ENCODE measurements around the gene TYRP1.

Gene TYRP1

DNA sequence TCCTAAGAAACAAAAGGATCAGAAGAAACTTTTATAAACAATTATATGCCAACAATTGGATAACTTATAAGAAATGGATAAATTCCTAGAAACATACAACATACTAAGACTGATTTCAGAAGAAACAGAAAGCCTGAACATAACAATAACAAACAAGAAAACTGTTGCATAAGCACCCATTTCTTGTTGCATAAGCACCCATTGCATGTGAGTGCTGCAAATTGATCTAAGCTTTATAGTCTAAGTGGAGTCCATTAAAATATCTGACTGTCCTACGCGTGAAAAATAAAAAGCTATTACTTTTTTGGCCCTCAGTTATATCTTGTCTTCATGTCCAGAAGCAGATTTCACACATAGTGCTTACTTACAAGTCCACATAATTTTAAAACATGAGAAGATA, 19.3 kb downstream of the TYRP1 start:
- H3K27ac ChIP-seq = no peak overlapping the region

DNA sequence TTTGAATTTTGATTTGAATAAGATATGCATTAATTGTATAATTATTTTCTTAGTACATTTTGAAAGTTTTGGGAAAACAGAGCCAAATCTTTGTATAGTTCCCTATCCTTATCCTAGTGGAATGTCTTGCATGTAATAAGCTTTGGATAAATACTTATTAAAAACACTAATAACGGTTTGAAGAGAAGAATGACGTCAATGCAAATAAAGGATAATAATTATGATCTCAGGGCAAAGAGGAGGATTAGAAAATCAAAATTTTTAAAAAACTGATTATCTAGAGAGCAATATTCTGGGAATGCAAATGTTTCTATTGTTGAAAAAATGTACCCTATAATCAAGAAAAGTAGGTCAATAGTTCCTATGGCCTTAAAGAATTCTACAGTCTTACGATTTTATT, 22.1 kb downstream of the TYRP1 start:
- no peak for TF ChIP-seq CTCF (IDR thresholded peaks at IDR 0.05)
- H3K4me3 ChIP-seq (ENCODE audit: low read depth in 1 of 2, low read length in 1 of 2) = no peak overlapping the region
- H3K36me3 ChIP-seq = no peaks in the 10 kb centered on the region
- H3K27ac ChIP-seq = no peak overlapping the region
- no peaks in the 10 kb centered on the region for H3K9me3 ChIP-seq
- no peaks in the 10 kb centered on the region for H3K4me1 ChIP-seq (ENCODE audit: control insufficient read depth in 1 of 2, insufficient read depth in 1 of 2, low read depth in 1 of 2, low read length in 1 of 2)
- H3K27me3 ChIP-seq = no peaks in the 10 kb centered on the region

More for the DNA sequence above, 19.3 kb downstream of the TYRP1 start:
- TF ChIP-seq CTCF (IDR thresholded peaks at IDR 0.05) = no peak
- Histone ChIP-seq H3K4me3 (ENCODE audit: low read depth in 1 of 2, low read length in 1 of 2) (no peak overlapping the region), H3K27me3 (no peaks in the 10 kb centered on the region), H3K36me3 (no peaks in the 10 kb centered on the region), H3K9me3 (no peaks in the 10 kb centered on the region), H3K4me1 (ENCODE audit: control insufficient read depth in 1 of 2, insufficient read depth in 1 of 2, low read depth in 1 of 2, low read length in 1 of 2) (no peaks in the 10 kb centered on the region)

DNA sequence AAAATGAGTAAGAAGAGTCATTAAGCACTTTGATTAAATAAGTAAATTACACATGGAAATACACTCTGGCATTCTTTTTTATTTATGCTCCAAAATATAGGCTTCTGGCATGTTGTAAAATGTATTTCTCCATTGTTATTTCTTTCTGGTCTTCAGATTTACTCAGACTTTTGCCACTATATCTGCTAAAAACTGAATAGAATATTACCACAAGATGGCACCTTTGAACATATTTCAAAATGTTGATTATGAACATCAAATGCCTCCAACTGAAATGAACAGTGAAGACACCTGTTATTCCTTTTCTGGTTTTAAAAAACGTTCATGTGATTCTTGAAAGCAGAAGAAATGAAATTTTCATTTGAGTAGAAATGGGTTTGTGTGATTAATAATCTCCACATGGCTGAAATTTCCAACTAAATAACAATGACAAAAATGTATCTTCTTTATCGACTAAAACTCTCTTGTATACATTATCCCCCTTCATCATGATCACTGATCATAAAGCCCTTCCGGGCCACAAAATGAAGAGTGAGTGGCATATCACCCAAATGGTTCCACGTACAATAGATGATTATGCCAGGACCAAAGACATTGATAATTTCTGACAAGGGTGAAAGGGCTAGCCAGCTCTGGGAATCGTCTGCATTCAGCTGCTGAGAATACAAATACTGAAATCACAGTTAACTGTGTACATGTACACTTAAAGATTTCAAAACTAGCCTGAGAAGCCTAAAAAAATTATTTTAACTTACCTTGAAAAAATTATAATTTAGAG, 23.8 kb downstream of the TYRP1 start:
- H3K27me3 ChIP-seq = no peaks in the 10 kb centered on the region
- no peaks in the 10 kb centered on the region for H3K4me1 ChIP-seq (ENCODE audit: control insufficient read depth in 1 of 2, insufficient read depth in 1 of 2, low read depth in 1 of 2, low read length in 1 of 2)
- TF ChIP-seq CTCF (IDR thresholded peaks at IDR 0.05) = no peak
- no peaks in the 10 kb centered on the region for H3K36me3 ChIP-seq
- no peaks in the 10 kb centered on the region for H3K9me3 ChIP-seq
- no peak overlapping the region for H3K4me3 ChIP-seq (ENCODE audit: low read depth in 1 of 2, low read length in 1 of 2)
- H3K27ac ChIP-seq = no peak overlapping the region

DNA sequence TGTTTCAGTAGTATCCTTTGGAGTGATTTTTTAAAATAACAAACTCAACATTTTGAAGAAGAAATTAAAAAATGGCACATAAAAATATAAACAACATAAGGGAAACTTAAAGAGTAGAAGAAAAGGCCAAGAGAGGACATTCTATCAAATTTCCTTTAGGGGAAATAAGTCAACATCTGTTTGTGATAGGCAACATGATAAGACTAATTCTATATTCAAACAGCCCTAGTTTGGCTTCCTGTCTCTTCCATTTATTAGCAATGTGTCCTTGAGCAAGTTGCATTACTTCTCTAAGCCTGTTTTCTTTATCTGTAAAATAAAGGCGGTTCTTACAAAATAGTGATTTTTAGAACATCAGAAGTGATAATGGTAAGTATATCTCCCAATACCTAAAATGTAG, 24.7 kb downstream of the TYRP1 start:
- H3K9me3 ChIP-seq = no peaks in the 10 kb centered on the region
- no peaks in the 10 kb centered on the region for H3K4me1 ChIP-seq (ENCODE audit: control insufficient read depth in 1 of 2, insufficient read depth in 1 of 2, low read depth in 1 of 2, low read length in 1 of 2)
- no peaks in the 10 kb centered on the region for H3K36me3 ChIP-seq
- H3K4me3 ChIP-seq (ENCODE audit: low read depth in 1 of 2, low read length in 1 of 2) = no peak overlapping the region
- no peaks in the 10 kb centered on the region for H3K27me3 ChIP-seq
- H3K27ac ChIP-seq = no peak overlapping the region
- TF ChIP-seq CTCF (IDR thresholded peaks at IDR 0.05) = no peak

DNA sequence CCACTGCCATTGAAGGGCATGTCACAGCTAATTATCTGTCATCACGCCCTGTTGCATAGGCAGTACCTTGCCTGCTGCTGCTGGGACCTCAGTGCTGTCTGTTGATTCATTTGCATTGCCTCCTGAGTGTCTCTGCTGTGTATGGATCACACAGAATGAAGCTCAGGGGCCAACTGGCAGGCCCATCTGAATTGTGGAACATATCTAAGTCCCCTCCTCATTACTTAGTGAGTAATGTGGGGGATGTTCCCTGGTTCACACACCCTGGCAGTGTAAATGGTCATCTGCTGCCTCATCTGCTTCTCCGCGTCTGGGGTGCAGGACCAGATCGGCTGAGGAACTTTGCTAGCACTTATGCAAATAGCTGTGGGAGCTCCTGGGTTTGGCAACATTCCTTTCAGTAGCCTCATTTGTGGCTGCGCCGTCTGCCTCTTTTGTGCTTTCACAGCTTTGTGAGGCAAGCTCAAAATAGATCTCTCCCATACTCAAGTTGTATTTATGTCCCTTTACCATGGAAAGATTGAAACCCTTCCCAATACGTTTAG, 25.4 kb downstream of the TYRP1 start:
- no peaks in the 10 kb centered on the region for H3K27me3 ChIP-seq
- H3K27ac ChIP-seq = no peak overlapping the region

More for the DNA sequence above, 25.4 kb downstream of the TYRP1 start:
- TF ChIP-seq CTCF (IDR thresholded peaks at IDR 0.05) = no peak
- no peaks in the 10 kb centered on the region for H3K9me3 ChIP-seq
- no peaks in the 10 kb centered on the region for H3K4me1 ChIP-seq (ENCODE audit: control insufficient read depth in 1 of 2, insufficient read depth in 1 of 2, low read depth in 1 of 2, low read length in 1 of 2)
- no peaks in the 10 kb centered on the region for H3K36me3 ChIP-seq
- no peak overlapping the region for H3K4me3 ChIP-seq (ENCODE audit: low read depth in 1 of 2, low read length in 1 of 2)

Data from neutrophil (primary cell).